ENCODE data around the gene FKBP1B. TPM values are rescaled to one million over a fixed set of nuclear protein-coding genes. Genes with fewer than 3 reads are reported as not detected.

Gene FKBP1B
- total RNA-seq, 1 donor, result 6.0 TPM

DNA sequence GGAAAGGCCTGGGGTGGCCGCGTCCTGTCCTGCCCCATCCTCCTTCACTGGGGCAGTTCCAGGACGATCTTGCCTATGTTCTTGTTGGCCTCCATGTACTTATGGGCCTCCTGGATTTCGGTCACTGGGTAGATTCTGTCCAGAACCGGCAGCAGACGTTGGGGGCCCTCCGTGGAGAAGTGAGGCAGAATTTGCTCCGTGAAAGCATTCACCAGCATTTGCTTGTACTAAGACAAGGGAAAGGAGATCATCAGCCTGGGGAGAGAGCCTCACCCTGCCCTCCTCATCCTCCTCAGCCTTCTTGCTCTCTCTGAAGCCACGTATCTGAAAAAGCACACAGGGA, 28.0 kb downstream of the FKBP1B start:
- no peak for DNase-seq (ENCODE audit: low read depth)
- no peak for TF ChIP-seq CTCF (IDR thresholded peaks at IDR 0.05; ENCODE audit: insufficient read depth, low read depth, low read length)
- peak overlapping the region; percentile 98 for H3K4me3 ChIP-seq (ENCODE audit: low read depth, low read length)

GRCh38 chr2:24077879-24078278, 28.3 kb downstream of the FKBP1B start:
- peak overlapping the region; percentile 98 for H3K4me3 ChIP-seq (ENCODE audit: low read depth, low read length)
- DNase-seq (ENCODE audit: low read depth), result no peak
- TF ChIP-seq CTCF (IDR thresholded peaks at IDR 0.05; ENCODE audit: insufficient read depth, low read depth, low read length), result no peak

- no peak for TF ChIP-seq CTCF (IDR thresholded peaks at IDR 0.05; ENCODE audit: insufficient read depth, low read depth, low read length)
- no peak overlapping the region for H3K4me3 ChIP-seq (ENCODE audit: low read depth, low read length)
- peak; percentile 8 for DNase-seq (ENCODE audit: low read depth)
These were observed 31.2 kb downstream of the FKBP1B start for GRCh38 chr2:24080701-24081100.

DNA sequence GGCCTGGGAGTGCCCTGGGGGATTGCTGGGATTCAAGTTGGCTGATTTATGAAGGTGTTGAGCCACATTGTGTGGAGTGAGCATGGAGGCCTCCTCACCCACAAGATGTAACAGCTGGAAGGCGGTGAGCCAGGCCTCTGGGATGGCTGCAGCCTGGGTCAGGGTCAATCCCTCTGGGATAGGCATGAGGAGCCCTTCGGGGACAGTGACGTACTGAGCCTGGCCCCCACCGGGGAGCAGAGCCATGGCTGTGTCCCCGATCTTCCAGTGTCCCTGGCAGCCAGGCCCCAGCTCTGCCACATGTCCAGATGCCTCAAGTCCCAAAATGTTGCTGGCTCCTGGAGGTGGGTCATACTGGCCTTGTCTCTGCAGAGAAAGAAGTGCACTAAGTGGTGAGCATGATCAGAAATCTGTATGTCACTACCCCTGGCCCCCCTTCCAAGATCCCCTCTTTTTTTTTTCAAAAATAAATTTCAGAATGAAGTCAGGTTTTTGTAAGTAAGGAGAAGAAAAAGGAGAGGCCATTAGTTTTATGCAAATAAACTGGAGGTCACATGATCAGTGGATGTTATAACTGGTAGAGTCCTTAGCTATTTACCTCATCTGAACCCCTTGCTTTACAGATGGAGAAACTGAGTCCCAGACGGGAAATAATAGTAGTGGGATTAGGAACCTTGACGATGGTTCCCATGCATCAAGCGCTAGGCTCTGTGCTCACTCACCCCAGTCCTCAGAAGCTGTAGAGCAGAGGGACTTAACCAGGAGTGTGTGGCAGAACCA, 33.4 kb downstream of the FKBP1B start:
- no peak for TF ChIP-seq CTCF (IDR thresholded peaks at IDR 0.05; ENCODE audit: insufficient read depth, low read depth, low read length)
- DNase-seq (ENCODE audit: low read depth), result peak; percentile 2
- H3K4me3 ChIP-seq (ENCODE audit: low read depth, low read length), result peak overlapping the region; percentile 71

DNA sequence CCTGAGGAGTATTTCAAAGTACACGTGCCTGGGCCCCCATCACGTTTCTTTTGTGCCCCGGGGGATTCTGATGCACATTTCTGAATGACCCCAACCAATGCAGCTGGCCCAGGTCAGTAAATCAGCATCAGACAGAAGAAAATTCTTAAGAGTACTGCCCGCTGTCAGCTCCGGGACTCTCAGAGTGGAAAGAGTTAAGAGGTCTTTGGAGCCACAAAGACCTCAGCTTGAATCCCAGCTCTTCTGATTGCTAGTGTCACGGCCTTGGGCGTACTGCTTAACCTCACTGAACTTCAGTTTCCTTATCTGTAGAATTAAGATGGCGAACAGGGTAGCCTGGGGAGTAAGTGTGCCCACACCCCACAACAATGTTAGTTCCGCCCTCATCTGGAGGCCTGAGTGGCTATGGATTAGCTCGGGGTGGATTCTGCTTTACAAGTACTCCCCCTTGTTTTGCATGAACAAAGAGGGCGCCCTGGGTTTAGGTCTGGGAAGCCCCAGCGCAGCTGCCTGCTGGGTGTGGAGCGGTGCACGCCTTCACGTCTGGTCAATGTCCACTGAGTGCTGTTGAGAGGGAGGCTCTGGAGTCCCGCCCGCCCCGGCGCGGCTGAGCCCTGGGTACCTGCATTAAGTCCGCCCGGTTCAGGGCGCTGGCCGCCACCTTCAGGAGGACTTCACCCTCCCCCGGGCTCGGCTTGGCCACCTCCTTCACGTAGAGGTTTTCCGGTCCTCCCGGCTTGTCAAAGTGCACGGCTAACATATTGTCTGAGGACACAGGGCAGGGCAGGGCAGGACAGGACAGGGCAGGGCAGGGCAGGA, 34.2 kb downstream of the FKBP1B start:
- DNase-seq (ENCODE audit: low read depth), result peak; percentile 90
- H3K4me3 ChIP-seq (ENCODE audit: low read depth, low read length), result peak overlapping the region; percentile 71
- TF ChIP-seq CTCF (IDR thresholded peaks at IDR 0.05; ENCODE audit: insufficient read depth, low read depth, low read length), result no peak

GRCh38 chr2:24084386-24085199, 35.1 kb downstream of the FKBP1B start, which contains the start of gene TP53I3:
Gene TP53I3 (minus strand): TSS chr2:24084834. CDS start chr2:24084326, 508 bp downstream.
- peak; percentile 89 for TF ChIP-seq CTCF (IDR thresholded peaks at IDR 0.05; ENCODE audit: insufficient read depth, low read depth, low read length)
- peak within 1 kb of the TSS; percentile 71 for H3K4me3 ChIP-seq (ENCODE audit: low read depth, low read length)
- DNase-seq (ENCODE audit: low read depth), result peak; percentile 89
